Coronary artery (tissue), 2 donors: ENCODE measurements around the gene ANGPTL4.
A peak's percentile ranks its signal among the peaks of the same experiment; 100 is the strongest.
"Not testable (repeated sequence)": the region's sequence is repeated elsewhere in the genome, so short reads cannot be mapped to it uniquely, and the experiment has no call there.

Source experiments
- DNase-seq: peaks from one replicate; pipeline ENCODE4 v3.0.0-alpha.2; 2017; ENCODE audit warnings: low spot score
- H3K27ac ChIP-seq, 2 donors: fragments of 200-600 bp; sonication (generic); one replicate each; pipeline ENCODE4 v1.5.1; 2016 to 2019
- H3K4me3 ChIP-seq: fragments of 200-600 bp; sonication (generic); 2 replicates; pipeline ENCODE4 v1.5.1; 2016; ENCODE audit warnings: mild to moderate bottlenecking, moderate library complexity
- TF ChIP-seq, protein P1 (sequence below): fragments of 200-600 bp; sonication (generic); IDR thresholded peaks from one replicate; pipeline ENCODE4 v1.5.1; 2019; ENCODE audit warnings: antibody characterized with exemption

Gene ANGPTL4

GRCh38 chr19:8336072-8336569, 27.8 kb upstream of the ANGPTL4 start:
- H3K27ac ChIP-seq, result no peak overlapping the region
- TF ChIP-seq, protein P1, sequence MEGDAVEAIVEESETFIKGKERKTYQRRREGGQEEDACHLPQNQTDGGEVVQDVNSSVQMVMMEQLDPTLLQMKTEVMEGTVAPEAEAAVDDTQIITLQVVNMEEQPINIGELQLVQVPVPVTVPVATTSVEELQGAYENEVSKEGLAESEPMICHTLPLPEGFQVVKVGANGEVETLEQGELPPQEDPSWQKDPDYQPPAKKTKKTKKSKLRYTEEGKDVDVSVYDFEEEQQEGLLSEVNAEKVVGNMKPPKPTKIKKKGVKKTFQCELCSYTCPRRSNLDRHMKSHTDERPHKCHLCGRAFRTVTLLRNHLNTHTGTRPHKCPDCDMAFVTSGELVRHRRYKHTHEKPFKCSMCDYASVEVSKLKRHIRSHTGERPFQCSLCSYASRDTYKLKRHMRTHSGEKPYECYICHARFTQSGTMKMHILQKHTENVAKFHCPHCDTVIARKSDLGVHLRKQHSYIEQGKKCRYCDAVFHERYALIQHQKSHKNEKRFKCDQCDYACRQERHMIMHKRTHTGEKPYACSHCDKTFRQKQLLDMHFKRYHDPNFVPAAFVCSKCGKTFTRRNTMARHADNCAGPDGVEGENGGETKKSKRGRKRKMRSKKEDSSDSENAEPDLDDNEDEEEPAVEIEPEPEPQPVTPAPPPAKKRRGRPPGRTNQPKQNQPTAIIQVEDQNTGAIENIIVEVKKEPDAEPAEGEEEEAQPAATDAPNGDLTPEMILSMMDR, result no peak
- H3K4me3 ChIP-seq, result no peak overlapping the region
- DNase-seq, result no peak

GRCh38 chr19:8336660-8337059, 27.3 kb upstream of the ANGPTL4 start:
- TF ChIP-seq, protein P1, result no peak
- DNase-seq, result no peak
- Histone ChIP-seq H3K4me3 (no peak overlapping the region), H3K27ac (no peak overlapping the region)

GRCh38 chr19:8337728-8338127, 26.2 kb upstream of the ANGPTL4 start:
- H3K27ac ChIP-seq, result no peak overlapping the region
- TF ChIP-seq, protein P1, result no peak
- DNase-seq, result no peak
- H3K4me3 ChIP-seq, result no peak overlapping the region

- no peak for DNase-seq
- no peak overlapping the region for H3K27ac ChIP-seq
- TF ChIP-seq, protein P1, result no peak
- H3K4me3 ChIP-seq, result no peak overlapping the region
Measured at GRCh38 chr19:8338835-8339234, 25.1 kb upstream of the ANGPTL4 start.

DNA sequence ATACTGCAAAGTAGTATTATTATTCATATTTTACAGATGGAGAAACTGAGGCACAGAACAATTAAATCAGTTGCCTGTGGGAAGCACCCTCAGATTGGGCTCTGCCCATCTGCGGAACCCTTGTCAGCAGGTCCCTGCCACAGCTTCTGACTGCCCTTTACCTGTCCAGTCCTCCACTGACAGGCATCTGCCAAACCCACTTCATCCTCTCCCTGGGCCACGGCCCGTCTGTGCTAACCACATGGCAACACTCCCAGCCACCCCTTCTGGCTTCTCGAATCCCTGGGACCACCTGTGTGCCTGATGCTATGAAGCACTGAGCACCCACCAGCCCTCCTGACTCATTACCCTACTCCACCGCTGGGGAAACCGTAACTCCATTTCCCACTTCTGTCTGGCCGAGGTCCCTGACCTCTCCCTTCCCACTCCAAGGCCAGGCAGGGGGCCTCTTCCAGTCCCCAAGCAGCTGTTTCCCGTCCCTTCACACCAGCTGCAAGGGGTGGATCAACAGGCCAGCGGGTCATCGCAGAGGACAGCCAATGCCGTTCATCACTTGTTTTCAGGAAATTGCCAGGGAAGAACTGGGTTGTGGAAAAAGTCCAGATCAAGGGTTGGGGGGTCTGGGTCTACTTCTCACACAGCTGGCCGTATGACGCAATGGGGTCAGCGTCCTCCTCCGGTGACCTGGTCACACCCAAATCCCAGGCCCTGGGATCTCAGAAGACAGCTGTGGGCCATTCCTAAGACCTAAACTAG, 23.4 kb upstream of the ANGPTL4 start:
- no peak for DNase-seq
- TF ChIP-seq, protein P1, result no peak
- H3K4me3 ChIP-seq, result no peak overlapping the region
- H3K27ac ChIP-seq, result peak overlapping the region in 1 of 2 donors; percentile 38

GRCh38 chr19:8341504-8341903, 22.5 kb upstream of the ANGPTL4 start:
- H3K27ac ChIP-seq, result peak overlapping the region in 1 of 2 donors; percentile 87
- DNase-seq, H3K4me3 ChIP-seq: not testable (repeated sequence)

- H3K27ac ChIP-seq, result peak overlapping the region in 1 of 2 donors; percentile 87
- no peak for DNase-seq
- peak overlapping the region; percentile 76 for H3K4me3 ChIP-seq
- TF ChIP-seq, protein P1, result no peak
Measured at GRCh38 chr19:8342316-8342683, 21.7 kb upstream of the ANGPTL4 start.
